Esophagus squamous epithelium (tissue), 5 donors: ENCODE measurements around the gene SLC25A31. TPM values are rescaled to one million over a fixed set of nuclear protein-coding genes. Genes with fewer than 3 reads are reported as not detected.

Experiments used
- DNase-seq: peaks from one replicate; lab custom pipeline; 2025; lab: John Stamatoyannopoulos, UW
- H3K27ac ChIP-seq, 4 donors: fragments of 200-600 bp; sonication (generic); one replicate each; pipeline ENCODE4 v1.5.1; 2016 to 2019; ENCODE audit warnings: mild to moderate bottlenecking in 1 of 4
- H3K27me3 ChIP-seq, 4 donors: fragments of 200-600 bp; sonication (generic); 1 replicate in 3 of 4; 2 replicates in 1 of 4; pipeline versions ENCODE4 v1.5.1 to v1.6.0; 2017 to 2021; ENCODE audit warnings: antibody characterized with exemption in 1 of 4
- H3K36me3 ChIP-seq, 3 donors: fragments of 200-600 bp; sonication (generic); one replicate each; pipeline ENCODE4 v1.5.1; 2016 to 2019
- H3K4me1 ChIP-seq, 3 donors: fragments of 200-600 bp; sonication (generic); one replicate each; pipeline ENCODE4 v1.5.1; 2017 to 2019
- H3K4me3 ChIP-seq, 4 donors: fragments of 200-600 bp; sonication (generic); 1 replicate in 3 of 4; 2 replicates in 1 of 4; pipeline ENCODE4 v1.5.1; 2016 to 2019; ENCODE audit warnings: mild to moderate bottlenecking in 2 of 4, moderate library complexity in 1 of 4
- H3K9me3 ChIP-seq, 3 donors: fragments of 200-600 bp; sonication (generic); one replicate each; pipeline ENCODE4 v1.5.1; 2016 to 2019
- POLR2A ChIP-seq, 4 donors: fragments of 450-650 bp; IDR thresholded peaks; one replicate each; pipeline ENCODE4 v1.6.1; 2017; ENCODE audit warnings: antibody characterized with exemption in 4 of 4, mild to moderate bottlenecking in 4 of 4, moderate library complexity in 3 of 4
- WGBS, 2 donors: methylation state at CpG; one replicate each; pipeline ENCODE4 v1.1.5; 2018; 5-methylcytosine and 5-hydroxymethylcytosine counted together
- intact Hi-C: fragments of 100-400 bp; cut with DNase I; formaldehyde crosslinking; loops from one replicate; pipeline ENCODE4 v1.15.0; 2022
- total RNA-seq, 4 donors: library from RNA; depleted of rRNA; stranded (reverse); fragments of >200 nt; gene quantifications; one replicate each; pipeline ENCODE4 v1.1.0, GENCODE V29; 2016
- TF ChIP-seq, protein P1 (sequence below), 6 experiments: fragments of 450-650 bp in 4 of 6; fragments of 200-600 bp in 2 of 6; sonication (generic) in 2 of 6; IDR thresholded peaks; one replicate each; pipeline ENCODE4 v1.5.1; 2016 to 2019; ENCODE audit warnings: antibody characterized with exemption in 6 of 6, mild to moderate bottlenecking in 4 of 6, moderate library complexity in 4 of 6
- donor health status: DM: yes; HTN: yes; CAD: no.

SLC25A31 gene
- total RNA-seq, 4 donors from 2014 or later = not detected

- Histone ChIP-seq H3K4me3 (peak overlapping the region; percentile 53 to 84 (median 76)), H3K4me1 (peaks cover 0 to 27% (median 0%) of the 10 kb centered on the region in 3 donors), H3K27me3 (peaks cover 0 to 9% (median 0%) of the 10 kb centered on the region in 4 donors), H3K27ac (peak overlapping the region; percentile 87 to 97 (median 92)), H3K9me3 (no peaks in the 10 kb centered on the region), H3K36me3 (no peaks in the 10 kb centered on the region)
- intact Hi-C loops = no loop called here
- WGBS, 2 donors = 41 to 46% methylated on average over 10 to 11 of the region's 43 CpGs
- DNase-seq = no peak
- TF ChIP-seq POLR2A (IDR thresholded peaks at IDR 0.05) = no peak
- TF ChIP-seq, protein P1, sequence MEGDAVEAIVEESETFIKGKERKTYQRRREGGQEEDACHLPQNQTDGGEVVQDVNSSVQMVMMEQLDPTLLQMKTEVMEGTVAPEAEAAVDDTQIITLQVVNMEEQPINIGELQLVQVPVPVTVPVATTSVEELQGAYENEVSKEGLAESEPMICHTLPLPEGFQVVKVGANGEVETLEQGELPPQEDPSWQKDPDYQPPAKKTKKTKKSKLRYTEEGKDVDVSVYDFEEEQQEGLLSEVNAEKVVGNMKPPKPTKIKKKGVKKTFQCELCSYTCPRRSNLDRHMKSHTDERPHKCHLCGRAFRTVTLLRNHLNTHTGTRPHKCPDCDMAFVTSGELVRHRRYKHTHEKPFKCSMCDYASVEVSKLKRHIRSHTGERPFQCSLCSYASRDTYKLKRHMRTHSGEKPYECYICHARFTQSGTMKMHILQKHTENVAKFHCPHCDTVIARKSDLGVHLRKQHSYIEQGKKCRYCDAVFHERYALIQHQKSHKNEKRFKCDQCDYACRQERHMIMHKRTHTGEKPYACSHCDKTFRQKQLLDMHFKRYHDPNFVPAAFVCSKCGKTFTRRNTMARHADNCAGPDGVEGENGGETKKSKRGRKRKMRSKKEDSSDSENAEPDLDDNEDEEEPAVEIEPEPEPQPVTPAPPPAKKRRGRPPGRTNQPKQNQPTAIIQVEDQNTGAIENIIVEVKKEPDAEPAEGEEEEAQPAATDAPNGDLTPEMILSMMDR (IDR thresholded peaks at IDR 0.05) = no peak
Measured at GRCh38 chr4:127781300-127782024, 51.3 kb downstream of the SLC25A31 start.

GRCh38 chr4:127782025-127782274, 51.8 kb downstream of the SLC25A31 start:
- DNase-seq = no peak
- WGBS, 2 donors = 0% methylated on average over 5 to 8 of the region's 30 CpGs
- Histone ChIP-seq H3K27ac (peak overlapping the region; percentile 87 to 97 (median 92)), H3K27me3 (peaks cover 0 to 9% (median 0%) of the 10 kb centered on the region in 4 donors), H3K4me1 (peaks cover 0 to 27% (median 0%) of the 10 kb centered on the region in 3 donors), H3K36me3 (no peaks in the 10 kb centered on the region), H3K9me3 (no peaks in the 10 kb centered on the region), H3K4me3 (peak overlapping the region; percentile 53 to 84 (median 76))
- no peak for TF ChIP-seq POLR2A (IDR thresholded peaks at IDR 0.05)
- TF ChIP-seq, protein P1 (IDR thresholded peaks at IDR 0.05) = no peak
- intact Hi-C loops = no loop called here

- Histone ChIP-seq H3K9me3 (no peaks in the 10 kb centered on the region), H3K27ac (peak within 1 kb of the TSS; percentile 87 to 97 (median 92)), H3K36me3 (no peaks in the 10 kb centered on the region), H3K27me3 (peaks cover 0 to 9% (median 0%) of the 10 kb centered on the region in 4 donors), H3K4me3 (peak within 1 kb of the TSS; percentile 53 to 84 (median 76)), H3K4me1 (peaks cover 0 to 27% (median 0%) of the 10 kb centered on the region in 3 donors)
- WGBS, 2 donors = 0 to 1% methylated on average over 17 to 47 of the region's 63 CpGs
- DNase-seq = no peak
- intact Hi-C loops = no loop called here
- TF ChIP-seq, protein P1 (IDR thresholded peaks at IDR 0.05) = peak in 5 of 6 experiments; percentile 21 to 42 (median 30)
- TF ChIP-seq POLR2A (IDR thresholded peaks at IDR 0.05) = peak in 3 of 4 donors; percentile 78 to 86 (median 83)
Measured at GRCh38 chr4:127782275-127783025, 52.2 kb downstream of the SLC25A31 start, which contains the start of gene HSPA4L. Gene HSPA4L, plus strand, starts transcription at chr4:127782322. Its CDS starts 229 bp downstream, at chr4:127782551.

- H3K4me3 ChIP-seq = peak overlapping the region; percentile 53 to 84 (median 76)
- peak overlapping the region; percentile 87 to 97 (median 92) for H3K27ac ChIP-seq
- no peaks in the 10 kb centered on the region for H3K36me3 ChIP-seq
- H3K4me1 ChIP-seq = peaks cover 0 to 28% (median 0%) of the 10 kb centered on the region in 3 donors
- WGBS, 2 donors = 13 to 15% methylated on average over 16 to 25 of the region's 25 CpGs
- peaks cover 0 to 6% (median 0%) of the 10 kb centered on the region in 4 donors for H3K27me3 ChIP-seq
- peak; percentile 10 for DNase-seq
- intact Hi-C loops = no loop called here
- peak in 1 of 4 donors; percentile 30 for TF ChIP-seq POLR2A (IDR thresholded peaks at IDR 0.05)
- TF ChIP-seq, protein P1 (IDR thresholded peaks at IDR 0.05) = no peak
- H3K9me3 ChIP-seq = no peaks in the 10 kb centered on the region
Measured at GRCh38 chr4:127783026-127783769, 53.0 kb downstream of the SLC25A31 start.
